D341Med (cell line): Measurements from ENCODE around the gene BIK.
A peak's percentile ranks its signal among the peaks of the same experiment; 100 is the strongest.
"Not testable (repeated sequence)": the region's sequence is repeated elsewhere in the genome, so short reads cannot be mapped to it uniquely, and the experiment has no call there.

Source experiments
- DNase-seq: peaks from one replicate; pipeline ENCODE4 v3.0.0; 2012; ENCODE audit warnings: low spot score

The BIK gene

DNA sequence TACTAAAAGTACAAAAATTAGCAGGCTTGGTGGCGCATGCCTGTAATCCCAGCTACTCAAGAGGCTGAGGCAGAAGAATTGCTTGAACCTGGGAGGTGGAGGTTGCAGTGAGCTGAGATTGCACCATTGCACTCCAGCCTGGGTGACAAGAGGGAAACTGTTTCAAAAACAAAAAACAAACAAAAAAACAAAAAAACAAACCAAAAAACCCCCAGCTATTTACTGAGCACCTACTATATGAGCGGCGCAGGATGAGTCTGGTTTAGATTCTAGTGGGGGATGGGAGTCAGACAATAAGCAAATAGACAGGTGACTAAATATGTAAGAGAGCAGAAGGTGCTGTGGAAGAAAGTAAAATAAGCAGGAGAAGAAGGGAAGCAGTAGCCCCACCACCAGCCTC, 5.6 kb upstream of the BIK start:
- DNase-seq, result not testable (repeated sequence)

DNA sequence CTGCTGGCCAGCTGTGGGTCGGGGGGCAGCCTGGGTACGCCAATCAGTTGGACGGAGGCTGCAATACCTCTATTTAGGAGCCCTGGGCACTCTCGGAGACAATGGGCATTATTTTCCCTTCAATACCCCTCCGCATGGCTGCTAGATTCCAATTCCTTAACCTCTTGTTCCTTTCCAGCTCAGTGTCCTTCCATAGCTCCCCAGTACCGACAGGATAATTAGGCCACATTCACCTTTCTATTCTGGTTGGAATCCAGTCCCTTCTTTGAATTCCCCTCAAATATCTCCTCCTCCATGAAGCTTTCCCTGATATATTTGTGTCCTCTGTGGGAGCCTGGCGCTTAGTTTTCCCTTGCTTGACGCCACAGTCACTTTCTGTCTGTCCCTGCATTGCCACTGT, 4.2 kb upstream of the BIK start:
- DNase-seq, result no peak

DNA sequence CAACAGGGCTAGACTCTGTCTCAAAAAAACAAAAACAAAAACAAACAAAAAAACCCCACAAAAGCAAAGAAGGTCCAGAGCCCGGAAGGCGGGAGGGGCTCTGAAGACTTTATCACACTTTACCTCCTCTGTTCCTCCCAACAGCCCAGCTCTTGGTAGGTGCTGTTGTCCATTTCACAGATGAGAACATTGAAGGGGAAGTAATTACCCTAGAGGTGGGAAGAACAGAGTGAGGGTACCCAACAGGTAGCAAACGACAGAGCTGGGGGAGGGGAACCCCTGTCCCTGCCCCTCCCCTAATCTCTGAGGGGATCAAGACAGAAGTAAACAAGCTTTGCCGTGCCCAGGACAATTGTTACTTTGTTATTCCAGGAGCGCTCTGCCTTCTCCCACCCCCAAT, 1.0 kb upstream of the BIK start:
- DNase-seq, result no peak

DNA sequence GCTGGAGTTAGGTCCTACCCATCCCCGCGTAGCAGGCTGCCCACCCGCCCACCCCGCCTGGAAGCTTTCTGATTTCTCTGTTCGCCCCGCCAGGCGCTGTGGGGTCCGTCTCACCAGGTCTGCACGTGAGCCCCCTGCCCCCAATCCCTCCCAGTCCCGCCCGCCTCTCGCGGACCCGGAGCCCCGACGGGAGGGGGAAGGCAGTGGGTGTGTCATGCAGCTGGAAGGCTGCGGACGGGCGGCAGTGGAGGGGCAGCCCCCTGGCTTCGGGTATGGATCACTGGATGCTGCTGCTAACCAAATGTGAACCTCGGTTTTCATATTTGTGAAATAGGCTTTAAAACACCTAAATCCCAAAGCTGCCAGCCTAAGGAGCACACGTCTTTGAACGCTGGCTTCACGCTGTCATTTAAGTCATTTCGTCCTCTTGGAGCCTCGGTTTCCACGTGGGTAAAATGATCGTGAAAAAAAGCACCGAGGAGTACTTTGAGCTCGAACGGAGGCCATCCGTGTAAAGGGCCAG, 568 bp upstream of the BIK start:
- DNase-seq, result peak; percentile 58

DNA sequence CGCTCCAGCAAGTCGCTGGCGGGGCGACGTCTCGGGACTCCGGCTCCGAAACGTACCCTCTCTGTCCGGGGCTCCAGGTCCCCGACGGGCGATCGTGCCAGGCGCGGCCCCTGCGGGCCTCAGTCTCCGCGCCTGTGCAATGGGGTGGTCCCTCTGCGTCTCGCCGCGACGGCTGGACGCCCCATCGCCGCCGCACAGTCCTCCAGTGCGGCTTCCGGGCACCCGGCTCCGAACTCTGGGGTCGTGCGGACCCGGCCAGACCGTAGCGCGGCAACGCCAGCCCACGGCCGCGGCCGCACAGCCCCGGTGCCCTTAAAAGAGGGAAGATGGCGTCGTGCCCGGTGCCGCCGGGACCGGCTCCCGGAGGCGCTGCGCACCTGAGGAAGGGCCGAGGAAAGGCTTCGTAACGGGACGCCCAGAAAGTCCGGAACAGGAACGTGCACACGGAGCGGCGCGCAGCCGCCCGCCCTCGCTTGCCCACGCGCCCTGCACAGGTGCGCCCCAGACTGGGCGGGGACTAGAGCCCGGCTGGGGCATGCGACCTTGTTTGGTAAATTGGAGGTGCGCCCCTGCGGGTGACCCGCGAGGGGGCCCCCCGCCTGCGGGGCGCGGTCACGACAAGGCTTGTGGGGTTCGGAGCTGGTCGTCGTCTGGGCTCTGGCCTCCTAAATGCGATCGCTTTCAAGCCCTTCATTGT, 525 bp downstream of the BIK start:
- DNase-seq, result peak; percentile 63

DNA sequence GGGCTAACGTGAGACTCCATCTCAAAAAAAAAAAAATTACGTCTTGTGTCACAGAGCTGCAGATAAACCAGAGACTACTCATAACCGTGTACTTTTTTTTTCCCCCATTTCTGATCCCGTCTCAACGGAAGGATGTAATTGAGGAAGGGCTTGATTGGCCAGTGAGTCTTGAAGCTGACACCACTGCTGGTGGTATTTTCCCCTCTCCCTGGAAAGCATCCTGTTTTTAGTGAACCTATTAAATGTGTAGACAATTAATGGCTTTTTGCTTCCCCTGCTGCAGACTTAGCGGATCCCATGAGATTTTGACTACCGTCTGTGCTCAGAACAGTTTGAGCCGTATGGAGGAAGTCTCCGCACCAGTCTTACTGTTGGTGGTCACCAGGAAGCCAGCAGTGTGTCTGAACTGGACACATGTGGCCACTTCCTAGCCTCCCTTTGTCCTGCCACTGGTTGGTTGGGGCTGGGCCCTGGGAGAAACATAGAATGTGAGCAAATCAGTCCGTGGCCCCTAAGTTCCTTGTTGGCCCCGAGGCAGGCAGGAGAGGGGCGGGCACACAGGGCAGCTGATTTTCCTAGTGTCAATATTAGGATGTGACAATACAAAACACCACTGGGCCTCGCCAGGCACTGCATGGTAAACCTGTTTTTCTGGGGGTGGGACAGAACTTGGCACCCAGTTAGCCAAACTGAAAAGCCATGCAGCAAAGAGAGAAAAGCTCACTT, 3.1 kb downstream of the BIK start:
- no peak for DNase-seq

DNA sequence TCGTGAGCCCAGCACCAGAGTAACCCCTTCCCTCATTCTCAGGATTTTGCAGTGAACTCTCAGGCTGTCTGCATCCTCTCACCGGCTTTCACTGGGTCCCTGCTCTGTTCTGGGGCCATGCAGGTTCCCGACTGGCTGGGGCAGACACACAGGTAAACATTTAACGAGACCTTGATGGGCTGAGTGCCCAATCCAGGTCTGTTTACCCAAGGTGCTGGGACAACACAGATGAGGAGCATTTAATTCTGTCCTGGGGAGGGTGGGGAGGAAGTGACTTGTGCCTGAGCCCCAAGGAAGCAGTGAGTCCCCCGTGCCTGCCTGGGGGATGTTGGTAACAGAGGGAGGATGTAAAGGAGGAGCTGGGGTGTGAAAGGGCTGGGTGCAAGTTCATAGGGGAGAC, 4.4 kb downstream of the BIK start:
- DNase-seq, result no peak

DNA sequence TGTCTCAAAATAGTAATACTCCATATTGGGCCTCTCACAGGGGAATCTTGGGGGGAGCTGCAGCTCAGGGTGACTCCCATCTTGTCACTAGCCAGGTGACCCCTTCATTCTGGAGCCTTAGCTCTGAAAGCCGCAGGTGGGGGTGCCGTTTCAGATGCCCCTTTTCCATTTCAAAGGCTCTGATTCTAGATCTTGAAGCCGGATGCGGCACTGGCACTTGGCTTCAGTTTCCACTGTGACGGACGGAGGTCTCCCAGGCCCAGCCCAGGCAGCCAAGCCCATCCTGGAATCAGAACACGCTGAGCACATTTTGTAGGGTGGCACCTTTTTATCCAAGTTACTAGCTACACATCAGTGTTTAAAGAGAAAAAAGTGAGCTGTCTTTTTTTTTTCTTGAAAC, 6.4 kb downstream of the BIK start:
- DNase-seq, result no peak

DNA sequence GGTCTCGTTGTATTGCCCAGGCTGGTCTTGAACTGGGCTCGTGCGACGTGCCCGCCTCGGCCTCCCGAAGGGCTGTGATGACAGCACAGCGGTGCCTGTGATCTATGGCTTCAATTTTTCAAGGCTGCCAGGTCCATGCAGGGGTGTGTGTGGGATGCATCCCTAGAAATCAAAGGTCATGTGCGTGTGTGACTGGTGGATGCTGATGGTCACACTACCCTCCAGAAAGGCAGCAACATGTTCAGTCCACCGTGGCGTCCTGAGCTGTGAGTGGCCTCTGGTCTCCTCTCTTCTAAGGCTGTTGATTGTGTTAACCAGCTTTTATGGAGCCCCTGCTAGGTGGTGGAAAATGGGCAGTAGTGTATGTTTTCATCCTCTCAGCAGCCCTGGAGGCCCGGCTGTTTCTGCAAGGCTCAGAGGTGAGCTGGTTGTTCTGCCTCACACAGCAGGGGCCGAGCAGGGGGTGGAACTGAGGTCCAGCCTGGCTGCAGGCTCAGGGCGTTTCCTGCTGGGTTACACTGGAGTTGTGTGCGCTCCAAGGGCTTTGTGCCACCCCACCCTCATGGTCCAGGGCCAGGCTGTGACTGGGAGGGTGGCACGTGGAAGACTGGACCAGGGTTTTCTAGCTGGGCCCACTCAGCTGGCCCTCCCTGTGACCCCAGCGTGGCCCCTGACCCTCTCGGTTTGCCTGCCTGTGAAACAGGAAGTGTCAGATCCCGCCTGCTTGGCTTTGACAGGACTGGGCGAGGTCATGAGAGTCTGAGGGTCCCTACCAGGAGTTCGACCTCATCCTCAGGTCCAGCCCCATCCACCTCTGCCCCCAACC, 7.7 kb downstream of the BIK start:
- no peak for DNase-seq

DNA sequence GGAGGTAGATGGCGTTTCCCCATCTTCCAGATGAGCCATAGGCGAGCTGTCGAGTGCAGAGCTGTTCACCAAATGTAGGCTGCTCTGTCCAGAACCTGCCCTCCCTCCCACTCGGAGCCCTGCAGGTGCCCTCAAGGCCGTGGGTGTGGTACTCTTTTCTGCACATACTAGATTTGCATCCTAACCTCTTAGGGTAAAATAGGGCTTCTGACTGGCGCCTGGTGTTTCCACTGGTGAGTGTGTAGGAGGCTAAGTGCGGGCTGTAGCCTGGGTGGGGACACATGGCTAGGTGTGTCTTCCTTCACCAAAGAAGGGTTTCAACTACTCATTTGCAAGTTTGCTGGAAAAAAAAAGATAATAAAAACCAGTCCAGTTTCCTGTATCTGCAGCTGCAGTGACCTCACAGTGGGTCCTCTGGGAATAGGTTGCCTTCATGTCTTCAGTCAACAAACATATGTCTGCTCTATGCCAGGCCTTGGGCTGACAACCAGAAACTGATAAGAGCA, 8.5 kb downstream of the BIK start:
- DNase-seq, result no peak

DNA sequence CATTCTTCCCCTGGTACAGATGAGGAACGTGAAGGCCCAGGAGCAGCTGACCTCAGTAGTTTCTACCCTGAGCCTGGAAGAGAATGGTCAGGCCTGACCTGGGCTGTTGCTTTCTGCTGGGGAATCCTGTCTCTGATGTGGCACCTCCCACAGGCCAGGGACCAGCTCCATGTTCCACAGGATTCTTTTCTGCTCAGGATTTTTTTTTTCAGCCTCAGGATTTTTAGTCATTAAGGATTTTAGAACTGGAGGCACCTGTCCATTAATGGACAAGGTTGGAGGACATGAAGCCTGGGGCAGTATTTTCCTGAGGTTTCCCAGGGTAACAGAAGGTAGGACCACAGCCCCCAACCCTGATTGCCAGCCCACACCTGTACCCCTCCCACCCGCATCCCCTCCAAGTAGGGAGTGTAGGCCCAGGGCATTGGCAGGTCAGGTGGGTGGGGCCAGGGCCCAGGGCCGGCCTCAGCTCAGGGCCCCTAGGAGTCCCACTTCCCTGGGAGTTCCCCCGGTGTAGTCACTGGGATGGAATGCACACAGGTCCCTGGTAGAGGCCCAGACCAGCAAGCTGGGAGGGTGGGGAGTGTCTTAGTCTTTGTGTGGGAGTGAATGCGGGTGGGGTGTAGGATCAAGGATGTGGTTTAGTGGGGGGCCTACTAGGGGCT, 16.1 kb downstream of the BIK start:
- DNase-seq, result no peak

DNA sequence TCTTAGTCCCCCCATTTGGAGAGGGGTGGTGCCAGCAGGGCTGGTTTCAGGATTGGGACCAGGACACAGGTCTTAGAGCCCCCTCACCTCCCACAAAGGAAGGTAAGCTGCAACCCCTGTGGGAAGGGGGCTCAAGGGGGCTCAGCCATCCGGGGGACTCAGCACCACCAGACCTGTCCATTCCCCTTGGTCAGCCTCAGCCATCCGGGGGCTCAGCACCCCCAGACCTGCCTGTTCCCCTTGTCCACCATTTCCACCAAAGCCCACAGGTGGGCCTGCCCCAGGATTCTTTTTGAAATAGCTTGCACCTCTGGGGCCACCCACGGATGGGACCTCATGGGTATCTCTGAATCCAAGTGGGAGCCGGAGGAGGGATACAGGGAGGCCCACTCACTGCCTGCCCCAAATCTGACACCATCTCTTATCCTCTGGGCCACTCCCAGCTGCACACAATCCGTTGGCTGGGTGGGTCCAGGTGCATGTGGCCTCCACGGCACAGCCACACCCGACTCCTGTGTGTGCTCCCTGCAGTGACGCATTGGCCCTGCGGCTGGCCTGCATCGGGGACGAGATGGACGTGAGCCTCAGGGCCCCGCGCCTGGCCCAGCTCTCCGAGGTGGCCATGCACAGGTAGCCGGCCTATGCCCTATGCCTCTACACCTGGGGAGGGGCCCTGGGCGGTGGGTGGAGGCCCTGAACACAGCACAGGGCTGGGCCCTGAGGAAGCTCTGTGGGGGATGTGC, 16.8 kb downstream of the BIK start:
- DNase-seq, result no peak

DNA sequence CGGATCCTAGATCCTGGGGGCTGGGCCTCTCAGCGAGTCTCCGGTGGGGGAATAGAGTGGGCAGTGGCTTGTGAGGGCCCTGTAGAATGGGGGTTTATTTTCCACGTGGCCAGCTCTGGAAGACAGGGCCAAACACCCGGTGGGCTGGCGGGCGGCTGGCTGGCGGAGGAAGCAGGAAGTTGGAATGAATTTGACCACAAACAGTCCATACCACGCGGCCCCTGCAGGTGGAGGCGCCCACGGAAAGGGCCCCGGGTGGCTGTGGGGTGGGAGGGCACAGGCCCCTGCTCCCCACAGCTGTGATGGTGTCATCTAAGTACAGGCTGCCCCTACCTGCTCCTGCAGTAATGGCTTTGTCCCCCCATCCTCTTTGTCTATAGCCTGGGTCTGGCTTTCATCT, 17.6 kb downstream of the BIK start:
- no peak for DNase-seq

DNA sequence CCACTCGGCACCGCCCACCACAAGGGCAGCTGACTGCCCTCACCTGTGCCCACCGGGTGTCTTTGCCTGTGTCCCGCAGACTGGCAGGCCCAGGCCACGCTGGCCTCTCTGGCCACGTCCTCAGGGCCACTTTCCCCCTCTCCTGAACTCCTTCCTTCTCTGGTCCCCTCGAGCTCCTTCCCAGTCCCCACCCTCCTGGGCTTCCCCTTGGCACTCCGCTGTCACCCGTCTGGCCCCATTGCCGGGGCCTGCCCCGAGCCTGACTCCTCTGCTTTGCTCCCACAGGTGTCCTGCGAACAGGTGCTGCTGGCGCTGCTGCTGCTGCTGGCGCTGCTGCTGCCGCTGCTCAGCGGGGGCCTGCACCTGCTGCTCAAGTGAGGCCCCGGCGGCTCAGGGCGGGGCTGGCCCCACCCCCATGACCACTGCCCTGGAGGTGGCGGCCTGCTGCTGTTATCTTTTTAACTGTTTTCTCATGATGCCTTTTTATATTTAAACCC, 18.4 kb downstream of the BIK start:
- no peak for DNase-seq

DNA sequence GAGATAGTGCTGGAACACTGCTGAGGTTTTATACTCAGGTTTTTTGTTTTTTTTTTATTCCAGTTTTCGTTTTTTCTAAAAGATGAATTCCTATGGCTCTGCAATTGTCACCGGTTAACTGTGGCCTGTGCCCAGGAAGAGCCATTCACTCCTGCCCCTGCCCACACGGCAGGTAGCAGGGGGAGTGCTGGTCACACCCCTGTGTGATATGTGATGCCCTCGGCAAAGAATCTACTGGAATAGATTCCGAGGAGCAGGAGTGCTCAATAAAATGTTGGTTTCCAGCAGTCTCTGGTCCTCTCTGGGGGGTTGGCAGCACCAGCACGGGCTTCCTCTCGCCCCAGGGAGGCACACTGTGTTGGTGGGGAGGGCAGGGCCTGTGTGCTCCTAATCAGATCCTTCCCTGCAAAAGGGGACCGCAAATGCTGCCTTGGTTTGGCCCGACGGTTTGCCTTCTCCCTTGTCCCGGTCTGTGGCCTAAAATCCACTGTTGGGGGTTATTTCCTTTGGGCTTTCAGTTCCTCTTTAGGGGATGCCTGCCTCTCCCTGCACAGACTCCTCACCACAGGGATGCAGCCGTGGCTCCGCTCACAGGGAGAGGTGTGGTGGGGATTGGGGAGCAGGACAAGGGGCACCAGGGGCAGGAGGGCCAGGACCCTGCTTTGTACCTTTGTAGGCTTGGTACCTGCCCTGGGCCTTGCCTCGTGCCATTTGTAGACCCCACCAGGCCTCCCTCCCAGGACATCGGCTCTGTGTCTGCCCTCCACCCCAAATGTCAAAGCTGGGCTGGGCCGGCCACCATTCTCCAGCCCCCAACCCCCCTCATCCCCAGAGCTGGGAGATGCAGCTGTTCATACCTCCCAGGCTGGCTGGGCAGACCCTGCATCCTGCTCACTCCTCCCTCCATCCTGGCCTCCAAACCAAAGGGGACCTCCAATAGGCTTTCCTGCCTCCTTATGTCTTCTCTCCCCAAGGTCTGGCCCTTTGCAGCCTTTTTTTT, 19.2 kb downstream of the BIK start:
- no peak for DNase-seq

DNA sequence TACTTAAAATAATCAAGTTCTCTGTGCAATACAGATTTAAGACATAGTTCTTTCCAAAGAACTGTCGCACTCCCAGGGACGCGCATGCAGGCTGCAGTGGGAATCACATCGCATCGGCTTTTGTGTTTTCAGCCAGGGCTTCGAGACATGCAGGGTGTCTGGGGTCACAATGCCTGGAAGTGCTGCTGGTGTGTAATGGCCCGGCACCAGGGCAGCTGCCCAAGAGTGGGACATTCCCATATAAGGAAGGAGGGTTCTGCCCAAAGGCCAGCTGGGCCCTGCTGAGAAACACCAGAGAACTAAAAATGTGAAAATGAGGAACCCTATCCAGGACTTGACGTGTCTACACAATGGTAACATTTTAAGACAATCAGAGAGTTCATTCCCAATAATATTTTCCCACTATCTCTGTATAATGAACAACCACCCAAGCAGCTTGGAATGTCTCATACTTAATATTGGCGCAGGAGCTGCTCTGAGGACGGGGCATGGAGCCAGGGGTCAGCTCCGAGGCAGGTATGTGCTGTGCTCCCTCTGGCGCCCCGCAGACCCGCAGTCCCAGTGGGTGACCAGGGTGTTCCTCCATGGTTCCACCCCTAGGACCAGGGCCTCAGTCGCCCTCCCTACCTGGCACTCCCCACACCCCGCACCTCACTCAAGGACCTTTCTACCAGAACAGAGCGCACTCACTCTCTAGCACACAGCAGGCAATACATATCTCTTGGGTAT, 21.4 kb downstream of the BIK start:
- no peak for DNase-seq

DNA sequence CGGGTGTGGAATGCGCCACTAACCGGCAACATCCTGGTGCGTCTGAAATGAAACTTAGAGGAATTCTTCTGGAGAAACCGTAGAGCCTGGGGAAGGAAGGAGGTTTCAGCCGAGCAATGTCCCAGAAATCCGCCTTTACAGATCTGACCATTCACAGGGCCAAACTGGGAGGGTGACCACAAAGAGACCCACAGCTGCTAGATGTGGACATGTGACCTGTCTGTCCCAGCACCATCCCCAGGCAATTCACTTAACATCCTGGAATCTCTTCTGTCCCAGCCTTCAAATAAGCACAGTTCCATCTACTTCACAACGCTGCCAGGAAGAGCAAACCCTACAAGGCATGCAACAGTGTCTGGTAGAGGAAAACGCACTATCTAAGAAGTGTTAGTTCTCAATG, 22.9 kb downstream of the BIK start:
- DNase-seq, result no peak

DNA sequence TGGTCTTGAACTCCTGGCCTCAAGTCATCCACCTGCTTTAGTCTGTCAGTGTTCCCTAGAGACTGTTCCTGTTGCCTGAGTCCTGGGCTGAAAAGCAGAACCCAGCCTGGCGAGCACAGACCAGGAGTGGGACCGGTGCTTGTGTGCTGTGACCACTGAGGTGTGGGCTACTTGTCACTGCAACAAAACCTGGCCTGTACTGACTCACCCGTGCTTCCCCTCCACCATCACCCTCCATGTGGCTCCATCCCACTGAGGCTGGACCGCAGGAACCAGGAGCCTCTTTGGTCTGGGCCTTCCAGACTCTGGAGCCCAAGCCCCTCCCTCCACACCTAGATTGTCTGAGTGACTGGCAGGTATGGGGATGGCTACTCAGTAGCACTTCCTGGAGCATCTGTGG, 24.0 kb downstream of the BIK start:
- no peak for DNase-seq

DNA sequence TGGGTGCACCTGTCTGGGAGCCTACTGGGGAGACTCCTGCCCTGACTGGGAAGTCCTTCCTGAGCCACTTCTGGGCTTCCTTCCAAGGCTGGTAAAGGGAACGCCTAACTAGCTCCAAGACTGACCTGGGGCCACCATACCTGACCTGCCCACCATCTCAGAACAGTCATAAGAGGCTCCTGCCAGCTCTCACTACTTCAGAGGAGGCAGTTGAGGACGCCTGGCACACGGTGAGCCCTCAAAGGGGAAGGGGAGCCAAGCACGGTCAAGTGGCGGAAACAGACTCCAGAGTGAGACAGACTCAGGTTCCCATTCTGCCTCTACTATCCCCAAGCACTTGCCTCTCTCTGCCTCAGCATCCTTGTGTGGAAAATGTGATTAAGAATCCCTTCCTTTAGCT, 25.0 kb downstream of the BIK start:
- DNase-seq, result no peak
